Activated CD8-positive, alpha-beta memory T cell treated with anti-CD3 and anti-CD28 coated beads for 24 hours (primary cell): ENCODE results near the gene ZNF621.

Experiments
- DNase-seq: peaks from one replicate; pipeline ENCODE4 v3.0.0-alpha.2; 2020

Gene ZNF621

DNA sequence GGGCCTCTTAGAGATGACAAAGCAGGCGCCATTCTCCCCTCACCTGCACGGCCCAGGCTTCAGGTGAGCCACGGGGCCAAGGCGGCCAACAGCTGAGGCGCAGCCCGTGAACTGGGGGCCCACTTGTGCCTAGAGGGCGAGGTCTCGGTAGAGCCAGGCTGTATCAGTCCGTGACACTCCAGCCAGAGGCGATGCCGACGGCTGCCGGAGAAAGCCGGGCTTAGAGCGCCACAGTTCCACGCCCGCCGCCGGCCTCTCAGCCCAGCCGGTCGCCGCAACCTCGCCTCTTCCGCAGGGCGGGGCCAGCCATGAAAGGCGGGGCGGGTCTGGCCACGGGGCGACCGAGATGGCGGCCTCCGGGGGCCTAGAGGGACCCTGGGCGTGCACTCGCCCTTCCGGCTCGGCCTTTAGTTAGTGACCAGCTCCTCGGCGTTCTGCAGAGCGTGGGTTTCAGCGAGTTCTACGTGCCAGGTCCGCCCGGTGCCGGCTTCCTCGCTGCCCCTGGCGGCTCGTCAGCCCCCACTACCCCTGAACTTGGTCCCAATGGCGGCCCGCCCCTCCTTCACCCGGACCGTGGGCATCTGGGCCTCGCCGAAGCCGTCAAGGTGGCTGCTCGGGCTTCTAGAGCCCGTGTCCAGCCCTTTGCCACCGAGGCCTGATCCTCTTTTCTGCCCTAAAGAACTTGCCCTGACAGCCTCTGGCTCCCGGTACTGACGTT, at the start of gene ZNF621:
TSS of gene ZNF621 (plus strand) at position 393 of the 718 bp plus-strand sequence. CDS start 881 bp downstream, outside the sequence.
- DNase-seq = peak; percentile 95

DNA sequence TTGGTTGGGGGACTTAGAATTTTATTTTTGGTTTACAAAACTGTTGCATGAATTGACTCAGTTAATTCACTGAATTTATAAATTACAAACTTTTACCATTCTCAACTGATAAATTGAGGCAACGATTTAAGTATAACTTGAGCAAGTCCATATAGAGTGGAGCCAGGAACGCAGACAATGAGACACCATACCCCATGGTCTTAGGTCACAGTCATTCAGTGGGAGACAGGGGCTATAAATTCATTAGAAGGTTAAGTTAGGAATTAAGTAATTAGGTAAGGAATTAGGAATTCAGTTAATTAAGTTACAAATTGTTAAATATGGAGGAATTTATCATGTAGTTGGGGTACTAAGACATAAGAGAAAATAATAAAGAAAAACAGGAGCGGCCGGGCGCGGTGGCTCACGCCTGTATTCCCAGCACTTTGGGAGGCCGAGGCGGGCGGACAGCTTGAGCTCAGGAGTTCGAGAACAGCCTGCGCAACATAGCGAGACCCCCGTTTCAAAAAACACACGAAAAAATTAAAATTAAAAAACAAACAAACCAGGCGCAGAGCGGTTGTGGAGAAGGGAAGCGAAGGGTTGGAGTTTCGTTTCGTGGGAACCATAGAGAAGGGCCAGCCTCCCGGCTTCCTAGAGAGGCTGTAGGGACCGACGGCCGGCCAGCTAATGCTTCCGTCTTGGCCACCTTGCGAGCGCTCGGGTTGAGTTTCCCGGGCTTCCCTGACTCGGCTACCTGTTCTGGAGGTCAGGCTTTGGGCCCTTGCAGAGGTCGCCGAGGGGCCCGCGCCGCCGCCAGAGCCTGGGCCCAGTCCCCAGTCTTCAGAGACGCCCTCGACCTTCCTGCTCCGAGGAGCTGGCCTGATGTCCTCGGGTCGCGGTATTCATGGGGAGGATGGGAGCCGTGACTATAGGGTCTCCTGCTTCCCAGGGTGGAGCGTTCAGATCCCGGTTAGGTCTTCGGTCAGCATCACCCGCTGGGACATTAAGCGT, 48.0 kb upstream of the ZNF621 start, which contains the start of gene ZNF619:
TSS of gene ZNF619 (plus strand) at position 645 of the 993 bp plus-strand sequence. CDS start 858 bp downstream, outside the sequence.
- peak; percentile 84 for DNase-seq

DNA sequence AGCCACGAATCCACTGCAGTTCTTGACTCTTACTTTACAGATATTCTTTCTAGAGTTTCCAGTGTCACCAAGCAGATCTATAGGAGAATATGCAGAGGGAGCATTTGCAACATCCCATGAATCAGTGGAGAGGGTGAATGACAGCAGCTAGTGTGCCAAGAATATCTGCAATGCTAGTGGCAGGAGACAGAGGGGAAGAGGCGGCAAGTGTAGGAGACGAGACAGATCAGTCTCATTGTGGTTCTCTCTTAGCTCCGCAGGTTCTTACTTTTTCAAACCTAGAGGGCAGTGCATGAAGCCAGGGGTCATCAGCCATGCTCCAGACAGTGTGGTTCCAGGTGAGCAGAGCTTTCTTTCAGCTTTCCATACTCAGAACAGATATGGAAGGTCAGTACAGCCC, 47.1 kb upstream of the ZNF621 start:
- no peak for DNase-seq

DNA sequence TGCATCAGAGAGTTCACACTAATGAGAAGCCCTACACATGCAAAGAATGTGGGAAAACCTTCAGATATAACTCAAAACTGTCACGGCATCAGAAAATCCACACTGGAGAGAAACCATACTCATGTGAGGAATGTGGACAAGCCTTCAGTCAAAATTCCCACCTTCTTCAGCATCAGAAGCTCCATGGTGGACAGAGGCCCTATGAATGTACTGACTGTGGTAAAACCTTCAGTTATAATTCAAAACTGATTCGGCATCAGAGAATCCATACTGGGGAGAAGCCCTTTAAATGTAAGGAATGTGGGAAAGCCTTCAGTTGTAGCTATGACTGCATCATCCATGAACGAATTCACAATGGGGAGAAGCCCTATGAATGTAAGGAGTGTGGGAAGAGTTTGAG, 37.6 kb upstream of the ZNF621 start:
- DNase-seq = no peak

DNA sequence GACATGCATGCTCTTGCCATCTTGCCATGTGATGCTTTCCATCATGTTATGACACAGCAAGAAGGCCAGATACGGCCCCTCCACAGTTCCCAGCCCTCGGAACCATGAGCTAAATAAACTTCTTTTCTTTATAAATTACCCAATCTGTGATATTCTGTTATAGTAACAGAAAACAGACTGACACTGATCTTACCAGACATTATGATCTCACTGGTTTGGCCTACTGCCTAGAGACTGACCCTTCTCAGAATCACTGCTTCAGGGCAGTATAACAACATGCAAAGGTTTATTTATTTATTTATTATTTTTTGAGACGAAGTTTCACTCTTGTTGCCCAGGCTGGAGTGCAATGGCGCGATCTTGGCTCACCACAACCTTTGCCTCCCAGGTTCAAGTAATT, 33.8 kb upstream of the ZNF621 start:
- no peak for DNase-seq

DNA sequence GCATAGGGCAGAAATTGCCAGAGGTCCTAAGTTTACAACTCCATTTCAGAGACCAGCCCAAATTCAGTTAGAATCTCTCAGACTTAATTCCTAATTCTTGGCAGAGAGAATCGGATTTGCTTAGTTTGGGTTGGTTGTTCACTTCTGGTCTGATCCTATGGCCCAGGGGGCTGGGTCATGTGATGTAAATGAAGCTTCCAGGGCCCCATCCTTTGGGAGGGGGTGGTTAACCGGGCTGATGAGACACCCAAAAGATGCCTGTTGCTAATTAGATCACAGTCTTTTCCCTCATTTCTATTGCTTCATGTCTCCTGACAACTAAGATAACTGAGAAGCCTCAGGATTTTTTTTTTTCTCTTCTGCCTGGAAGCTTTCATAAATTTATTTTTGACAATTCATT, 30.1 kb upstream of the ZNF621 start:
- no peak for DNase-seq

DNA sequence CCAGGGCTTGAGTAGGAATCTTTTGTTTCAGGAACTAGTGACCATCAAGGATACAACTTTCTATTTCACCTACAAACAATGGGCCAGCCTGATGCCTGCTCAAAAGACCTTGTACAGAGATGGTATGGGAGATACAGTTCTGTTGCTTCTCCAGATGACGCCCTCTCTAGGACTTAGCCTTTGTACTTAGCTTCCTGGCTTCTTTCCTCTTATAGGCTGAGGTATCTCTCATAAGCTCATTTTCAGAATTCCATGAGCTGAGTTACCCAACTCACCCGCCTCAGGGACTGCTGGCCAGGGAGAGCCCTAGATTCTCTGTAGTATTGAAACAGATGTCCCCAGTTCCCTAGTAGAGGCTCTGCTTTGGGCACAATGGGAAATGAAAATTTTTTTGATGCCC, 27.5 kb upstream of the ZNF621 start:
- no peak for DNase-seq

DNA sequence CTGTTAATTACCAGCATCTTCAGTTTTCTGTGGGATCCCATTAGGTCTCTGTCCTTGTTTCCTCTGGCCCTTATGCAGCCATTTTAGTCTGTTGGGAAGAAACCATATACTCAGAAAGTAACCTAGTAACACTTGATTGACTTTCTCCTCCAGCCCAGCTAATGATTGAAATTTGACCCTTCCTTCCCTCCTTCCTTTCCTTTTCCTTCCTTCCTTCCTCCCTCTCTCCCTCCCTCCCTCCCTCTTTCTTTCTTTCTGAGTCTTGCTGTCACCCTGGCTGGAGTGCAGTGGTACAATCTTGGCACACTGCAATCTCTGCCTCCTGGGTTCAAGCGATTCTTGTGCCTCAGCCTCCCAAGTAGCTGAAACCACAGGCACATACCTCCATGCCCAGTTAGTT, 24.8 kb upstream of the ZNF621 start:
- DNase-seq = no peak

DNA sequence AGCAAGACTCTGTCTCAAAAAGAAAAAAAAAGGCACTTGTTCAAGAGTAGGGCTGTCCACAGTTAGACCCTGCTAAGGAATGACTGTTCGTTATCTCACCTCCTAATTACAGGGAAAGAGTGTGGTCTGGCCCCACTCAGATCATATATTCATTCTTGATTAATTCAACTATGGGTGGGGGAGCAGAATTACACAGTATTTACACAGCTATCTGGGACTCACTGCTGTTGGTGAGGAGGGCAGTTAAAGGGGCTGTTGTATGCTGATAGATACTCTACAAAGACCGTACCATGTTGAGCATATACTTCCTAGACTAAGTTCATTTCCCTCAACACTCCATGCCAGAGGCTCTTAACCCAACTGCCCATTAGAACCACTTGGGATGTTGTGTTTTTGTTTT, 22.7 kb upstream of the ZNF621 start:
- DNase-seq = no peak

DNA sequence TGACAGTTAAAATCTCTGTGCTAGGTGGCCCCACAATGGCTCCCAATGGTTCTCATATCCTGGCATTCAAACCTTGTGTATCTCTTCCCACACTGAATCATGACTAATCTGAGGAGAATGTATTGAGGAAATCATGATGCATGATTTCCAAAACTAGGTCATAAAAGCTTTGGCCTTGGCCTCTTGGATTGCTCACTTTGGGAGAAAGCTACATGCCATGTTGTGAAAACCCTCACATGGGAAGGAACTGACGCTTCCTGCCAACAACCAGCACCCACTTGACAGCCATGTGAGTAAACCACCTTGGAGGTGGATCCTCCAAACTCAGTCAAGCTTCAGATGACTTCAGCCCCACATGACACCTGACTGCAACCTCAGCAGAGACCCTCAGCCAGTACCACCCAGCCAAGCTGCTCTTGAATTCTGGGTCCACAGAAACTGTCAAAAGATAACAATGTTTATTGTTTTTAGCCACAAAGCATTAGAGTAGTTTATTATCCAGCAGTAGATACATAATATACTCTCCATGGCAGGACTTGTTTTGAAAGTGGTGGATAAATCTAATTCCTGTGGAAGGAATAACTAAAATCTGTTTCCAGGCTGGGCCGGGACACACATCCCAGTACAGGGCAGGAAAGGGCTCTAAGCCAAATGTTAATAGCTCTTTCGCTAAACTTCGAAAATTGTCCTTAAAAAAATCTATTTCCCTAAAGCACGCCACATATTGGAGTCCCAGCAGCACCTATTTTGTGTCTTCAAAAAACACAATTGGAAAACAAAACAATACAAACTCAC, 19.9 kb upstream of the ZNF621 start:
- no peak for DNase-seq

DNA sequence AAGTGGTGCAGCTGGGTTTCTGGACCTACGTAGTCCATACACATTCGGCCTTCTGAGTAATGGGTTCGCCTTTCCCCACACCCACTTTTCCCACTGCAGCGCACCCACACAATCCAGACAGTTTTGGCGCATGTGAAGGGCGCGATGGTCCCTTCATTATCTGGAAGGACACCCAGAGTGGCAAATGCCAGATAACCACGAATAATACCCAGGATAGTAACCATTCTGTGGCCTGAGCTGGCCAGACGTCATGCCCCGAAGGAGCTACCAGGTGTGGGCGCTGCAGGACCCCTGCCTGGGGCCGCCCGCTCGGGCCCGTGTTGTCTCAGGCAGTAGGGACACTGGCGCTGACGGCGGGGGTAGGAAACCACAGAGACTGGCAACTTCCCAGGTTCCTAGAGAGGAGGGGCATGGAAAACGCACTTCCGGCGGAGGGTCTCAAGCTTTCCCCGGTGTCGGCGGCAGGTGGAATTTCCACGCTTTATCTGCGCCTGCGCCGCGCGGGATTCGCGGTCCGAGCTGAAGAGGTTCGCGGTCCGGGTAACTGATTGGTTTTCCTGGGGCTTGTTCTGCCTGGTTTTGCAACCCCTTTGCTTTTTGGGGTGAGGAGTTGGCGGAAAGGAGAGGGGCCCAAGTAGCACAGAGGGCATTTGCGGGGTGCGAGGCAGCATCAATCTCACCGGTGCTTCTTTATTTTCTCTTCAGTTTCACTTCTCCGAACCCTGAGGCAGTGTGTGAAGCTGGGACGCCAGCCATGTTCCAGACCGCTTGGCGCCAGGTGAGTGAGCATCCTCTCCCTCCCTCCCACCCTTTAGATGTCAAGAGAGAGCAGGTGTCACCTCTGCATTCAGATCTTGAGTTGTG, 18.9 kb upstream of the ZNF621 start, which contains the start of gene ZNF620:
TSS of gene ZNF620 (plus strand) at position 441 of the 864 bp plus-strand sequence. CDS start at position 755, 314 bp downstream.
- DNase-seq = peak; percentile 81

DNA sequence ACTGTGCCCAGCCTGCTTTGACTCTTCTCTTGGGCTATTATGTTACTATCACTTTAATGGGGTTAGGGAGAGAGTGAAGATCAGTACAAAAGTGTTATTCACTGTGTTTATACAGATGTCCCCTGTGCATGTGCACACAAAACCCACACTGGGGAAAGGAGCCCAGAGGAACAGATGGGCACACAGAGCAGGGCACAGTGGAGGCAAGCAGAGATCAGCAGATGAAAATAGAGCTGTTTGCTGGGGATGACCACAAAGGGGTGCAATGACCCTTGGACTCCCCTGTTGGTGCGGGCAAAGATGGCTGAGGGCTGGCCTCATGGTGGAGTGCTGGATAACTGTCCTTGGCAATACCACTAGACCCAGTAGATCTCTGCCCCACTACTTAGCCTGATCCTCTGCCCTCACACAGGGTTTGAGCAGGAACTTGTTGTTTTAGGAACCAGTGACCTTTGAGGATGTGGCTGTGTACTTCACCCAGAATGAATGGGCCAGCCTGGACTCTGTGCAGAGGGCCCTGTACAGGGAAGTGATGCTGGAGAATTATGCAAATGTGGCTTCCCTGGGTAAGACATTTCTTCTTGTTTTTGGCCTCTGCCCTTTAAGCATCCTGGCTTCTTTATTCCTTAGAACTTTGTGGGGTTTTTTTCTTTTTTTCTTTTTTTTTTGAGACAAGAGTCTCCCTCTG, 13.6 kb upstream of the ZNF621 start:
- no peak for DNase-seq

DNA sequence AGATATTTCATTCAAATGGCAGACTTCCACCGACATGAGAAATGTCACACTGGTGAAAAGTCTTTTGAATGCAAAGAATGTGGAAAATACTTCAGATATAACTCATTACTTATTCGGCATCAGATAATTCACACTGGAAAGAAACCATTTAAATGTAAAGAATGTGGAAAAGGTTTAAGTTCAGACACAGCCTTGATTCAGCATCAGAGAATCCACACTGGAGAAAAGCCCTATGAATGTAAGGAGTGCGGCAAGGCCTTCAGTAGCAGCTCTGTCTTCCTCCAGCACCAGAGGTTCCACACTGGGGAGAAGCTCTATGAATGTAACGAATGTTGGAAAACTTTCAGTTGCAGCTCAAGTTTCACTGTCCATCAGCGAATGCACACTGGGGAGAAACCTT, 8.6 kb upstream of the ZNF621 start:
- DNase-seq = no peak

DNA sequence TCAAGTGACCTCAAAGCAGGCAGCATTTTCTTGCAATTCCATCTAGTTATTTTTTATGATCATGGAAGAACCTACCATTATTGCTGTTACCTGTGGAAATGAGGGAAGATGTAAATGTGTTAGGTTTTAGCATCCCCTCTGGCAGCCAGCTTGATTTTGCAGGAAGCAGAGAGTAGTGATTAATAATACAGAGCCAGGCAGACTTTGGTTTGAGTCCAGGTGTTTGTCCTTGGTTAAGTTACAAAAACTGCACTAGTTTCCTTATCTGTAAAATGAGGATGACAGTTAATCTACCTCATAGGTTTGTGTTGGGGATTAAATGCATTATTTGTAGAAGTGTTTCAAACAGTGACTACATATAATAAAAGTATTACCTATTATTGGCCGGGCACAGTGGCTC, 6.7 kb upstream of the ZNF621 start:
- DNase-seq = no peak

DNA sequence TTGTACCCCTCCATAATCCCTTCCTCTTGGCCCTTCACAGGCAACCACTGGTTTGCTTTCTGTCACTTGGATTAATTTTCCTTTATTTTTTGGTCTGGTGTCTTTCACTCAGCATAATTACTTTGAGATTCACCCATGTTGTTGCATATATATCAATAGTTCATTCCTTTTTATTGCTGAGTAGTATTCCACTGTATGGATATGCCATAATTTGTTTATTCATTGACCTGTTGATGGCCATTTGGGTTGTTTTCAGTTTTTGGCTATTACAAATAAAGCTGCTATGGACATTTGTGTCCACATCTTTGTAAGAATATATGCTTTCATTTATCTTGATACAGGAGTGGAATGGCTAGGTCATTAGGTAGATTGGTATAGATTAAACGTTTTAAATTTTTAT, 5.9 kb upstream of the ZNF621 start:
- DNase-seq = no peak

DNA sequence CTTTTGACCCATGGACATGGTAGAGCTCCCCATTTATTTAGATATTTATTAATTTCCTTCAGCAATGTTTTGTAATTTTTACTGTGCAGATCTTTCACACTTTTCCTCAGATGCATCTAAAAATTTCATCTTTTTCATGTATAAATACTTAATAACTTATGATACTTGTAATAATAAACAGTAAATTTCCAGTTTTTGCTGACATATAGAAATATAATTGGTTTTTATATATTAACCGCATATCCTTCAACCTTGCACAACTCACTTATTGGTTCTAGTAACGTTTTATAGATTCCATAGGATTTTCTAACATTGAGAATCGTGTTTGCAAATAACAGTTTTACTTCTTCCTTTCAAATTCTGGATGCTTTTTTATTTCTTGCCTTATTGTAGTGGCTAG, 3.5 kb upstream of the ZNF621 start:
- no peak for DNase-seq

DNA sequence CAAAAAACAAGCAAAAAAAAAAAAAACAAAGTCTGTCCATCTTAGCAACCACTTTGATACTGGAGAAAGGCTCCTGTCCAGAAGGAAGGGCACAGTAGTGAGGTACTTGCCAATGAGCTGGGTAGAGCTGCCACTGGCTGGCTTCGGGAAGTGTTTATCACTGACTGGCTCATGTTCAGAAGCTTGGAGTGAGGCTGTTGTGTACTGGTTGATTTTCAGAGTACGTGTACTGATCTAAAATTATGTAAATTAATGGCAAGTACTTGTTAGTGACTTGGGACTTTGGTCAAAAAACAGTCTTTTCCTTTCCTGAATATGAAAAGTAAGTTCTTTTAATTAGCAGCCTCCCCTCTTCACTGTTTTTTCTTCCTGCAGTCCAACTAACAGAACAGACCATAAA, 979 bp upstream of the ZNF621 start:
- DNase-seq = no peak

DNA sequence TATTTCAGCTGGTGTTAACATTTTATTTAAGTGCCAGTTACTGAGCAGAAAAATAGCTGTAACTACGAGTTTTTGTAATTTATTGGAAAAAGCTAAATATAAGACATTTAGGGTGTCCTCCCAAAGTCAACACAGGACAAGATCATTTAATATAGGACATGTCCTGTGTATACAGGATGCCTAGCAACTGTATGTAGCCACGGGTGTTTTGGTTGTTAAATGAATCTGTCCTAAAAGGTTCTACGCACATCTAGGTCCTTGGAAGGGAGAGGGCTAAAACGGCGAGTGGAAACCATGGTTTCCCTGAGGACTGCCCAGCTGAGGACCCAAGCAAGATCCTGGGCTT, 565 bp upstream of the ZNF621 start:
- no peak for DNase-seq

DNA sequence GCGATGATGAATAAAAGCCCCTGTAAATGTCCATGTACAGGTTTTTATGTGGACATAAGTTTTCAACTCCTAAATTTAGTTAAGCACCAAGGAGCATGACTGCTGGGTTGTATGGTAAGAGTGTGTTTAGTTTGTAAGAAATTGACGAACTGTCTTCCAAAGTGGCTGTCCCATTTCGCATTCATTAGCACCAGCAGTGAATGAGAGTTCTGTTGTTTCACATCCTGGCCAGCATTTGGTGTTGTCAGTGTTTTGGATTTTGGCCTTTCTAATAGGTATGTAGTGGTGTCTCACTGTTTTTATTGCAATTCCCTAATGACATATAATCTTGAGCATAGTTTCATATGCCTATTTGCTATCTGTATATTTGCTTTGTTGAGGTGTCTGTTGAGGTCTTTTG, 3.7 kb downstream of the ZNF621 start:
- DNase-seq = no peak

DNA sequence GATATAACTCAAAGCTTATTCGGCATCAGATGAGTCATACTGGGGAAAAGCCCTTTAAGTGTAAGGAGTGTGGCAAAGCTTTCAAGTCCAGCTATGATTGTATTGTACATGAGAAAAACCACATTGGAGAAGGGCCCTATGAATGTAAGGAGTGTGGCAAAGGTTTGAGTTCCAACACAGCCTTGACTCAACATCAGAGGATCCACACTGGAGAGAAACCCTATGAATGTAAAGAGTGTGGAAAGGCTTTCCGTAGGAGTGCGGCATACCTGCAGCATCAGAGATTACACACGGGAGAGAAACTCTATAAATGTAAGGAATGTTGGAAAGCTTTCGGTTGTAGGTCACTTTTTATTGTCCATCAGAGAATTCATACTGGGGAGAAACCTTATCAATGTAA, 7.5 kb downstream of the ZNF621 start:
- no peak for DNase-seq

DNA sequence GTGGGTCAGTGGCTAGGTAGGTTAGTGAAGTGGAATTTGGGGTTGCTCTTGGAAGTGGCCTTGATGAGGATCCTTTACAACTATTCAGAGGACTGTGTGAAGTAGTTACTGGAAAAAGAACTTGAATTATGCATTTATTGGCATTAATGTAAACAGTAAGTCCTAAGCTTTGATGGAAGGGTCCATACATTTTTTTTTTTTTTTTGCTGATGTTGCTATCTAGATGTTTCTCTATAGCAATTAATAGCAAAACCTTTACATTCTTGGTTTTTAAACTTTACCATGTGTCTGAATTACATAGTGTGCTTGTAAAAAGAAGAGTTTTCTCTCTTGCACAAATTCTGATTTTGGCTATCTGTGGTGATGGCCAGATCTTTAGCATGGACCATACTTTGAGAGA, 9.5 kb downstream of the ZNF621 start:
- DNase-seq = no peak
